GM11168 (cell line): Measurements from ENCODE around the gene BYSL.

Source experiments
- in situ Hi-C: fragments of 300-500 bp; cut with MboI; formaldehyde crosslinking; loops from one replicate; pipeline ENCODE4 v1.12.0; 2022; ENCODE audit warnings: low sequenced_read_pairs; ENCODE audit not compliant: unreplicated experiment

The BYSL gene

DNA sequence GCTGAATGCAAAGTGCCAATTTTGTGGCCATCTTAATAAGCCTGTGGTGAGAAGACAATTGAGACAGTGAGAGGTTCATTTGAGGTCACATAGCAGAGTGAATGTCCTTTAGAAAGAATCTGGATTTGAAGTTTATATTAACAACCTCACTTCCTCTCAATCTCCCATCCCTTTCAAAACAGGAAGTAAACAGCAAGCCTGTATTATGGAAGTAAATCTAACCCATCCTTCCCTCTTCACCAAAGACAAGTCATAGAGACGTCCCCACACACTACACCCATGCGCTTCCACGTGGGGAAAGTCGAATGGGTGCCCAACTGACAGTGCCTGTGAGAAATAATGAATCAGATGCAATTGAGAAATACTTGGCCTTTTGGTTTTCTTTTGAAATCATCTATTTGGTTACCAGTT is 49.1 kb downstream of the BYSL start:
- in situ Hi-C loops = no loop called here

DNA sequence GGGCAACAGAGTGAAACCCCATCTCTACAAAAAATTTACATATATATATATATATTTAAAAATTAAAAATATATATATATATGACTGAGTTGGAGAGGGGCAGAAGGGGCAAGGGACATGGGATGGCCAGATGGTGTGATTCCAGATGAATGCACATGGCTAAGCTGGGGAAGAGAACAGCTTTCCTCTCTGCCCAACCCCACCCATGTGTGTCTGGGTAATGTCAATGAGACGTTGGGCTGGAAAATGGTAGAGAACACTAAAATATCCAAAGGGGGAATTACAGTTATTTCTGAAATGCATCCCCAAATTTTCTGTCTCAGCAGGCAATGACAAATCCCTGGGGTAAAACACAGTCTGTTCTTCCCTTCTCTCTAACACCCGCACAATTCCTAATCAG is 51.5 kb downstream of the BYSL start:
- in situ Hi-C loops = no loop called here

DNA sequence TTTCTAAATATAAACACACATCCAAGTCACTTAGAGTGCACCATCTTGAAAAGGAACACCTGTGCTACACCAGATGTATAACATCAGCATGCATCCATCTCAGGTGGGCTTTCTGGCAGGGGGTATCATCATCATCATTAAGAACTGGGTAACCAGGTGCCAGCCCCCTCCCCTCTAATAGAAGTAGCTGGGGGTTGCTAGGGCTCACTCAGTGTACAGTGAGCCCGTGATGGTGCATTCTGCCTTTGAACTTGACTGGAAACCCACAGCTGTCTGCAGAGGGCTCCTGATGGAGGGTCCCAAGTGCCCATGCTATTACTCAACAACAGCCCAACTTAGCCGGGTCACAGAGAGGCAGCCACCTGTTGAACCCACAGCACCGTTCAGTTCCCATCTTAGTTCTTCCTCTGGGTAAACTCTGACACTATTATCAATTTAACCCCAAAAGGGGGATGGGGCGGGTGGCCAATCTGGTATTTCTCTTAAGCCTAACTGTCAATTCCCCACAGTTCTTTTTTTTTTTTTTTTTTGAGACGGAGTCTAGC is 53.1 kb downstream of the BYSL start:
- in situ Hi-C loops = no loop called here

DNA sequence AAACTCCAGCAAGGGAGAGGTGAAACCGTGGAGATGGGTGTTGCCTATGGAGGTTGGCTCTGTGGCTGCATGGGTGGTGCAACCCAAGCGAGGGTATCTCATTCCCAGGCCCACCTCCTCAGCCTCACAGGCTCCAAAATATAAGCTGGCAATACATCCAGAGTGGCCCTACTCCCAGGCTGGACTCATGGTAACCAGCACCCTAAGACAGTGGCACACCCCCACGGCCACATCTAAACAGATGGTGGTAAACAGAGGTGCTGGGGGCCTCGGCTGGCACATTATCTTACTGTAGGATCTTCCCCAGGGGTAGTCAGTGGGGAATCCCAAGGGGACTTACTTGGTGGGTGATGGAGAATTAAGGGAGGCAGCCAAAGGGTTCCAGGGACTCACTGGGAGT is 54.0 kb downstream of the BYSL start:
- in situ Hi-C loops = no loop called here

DNA sequence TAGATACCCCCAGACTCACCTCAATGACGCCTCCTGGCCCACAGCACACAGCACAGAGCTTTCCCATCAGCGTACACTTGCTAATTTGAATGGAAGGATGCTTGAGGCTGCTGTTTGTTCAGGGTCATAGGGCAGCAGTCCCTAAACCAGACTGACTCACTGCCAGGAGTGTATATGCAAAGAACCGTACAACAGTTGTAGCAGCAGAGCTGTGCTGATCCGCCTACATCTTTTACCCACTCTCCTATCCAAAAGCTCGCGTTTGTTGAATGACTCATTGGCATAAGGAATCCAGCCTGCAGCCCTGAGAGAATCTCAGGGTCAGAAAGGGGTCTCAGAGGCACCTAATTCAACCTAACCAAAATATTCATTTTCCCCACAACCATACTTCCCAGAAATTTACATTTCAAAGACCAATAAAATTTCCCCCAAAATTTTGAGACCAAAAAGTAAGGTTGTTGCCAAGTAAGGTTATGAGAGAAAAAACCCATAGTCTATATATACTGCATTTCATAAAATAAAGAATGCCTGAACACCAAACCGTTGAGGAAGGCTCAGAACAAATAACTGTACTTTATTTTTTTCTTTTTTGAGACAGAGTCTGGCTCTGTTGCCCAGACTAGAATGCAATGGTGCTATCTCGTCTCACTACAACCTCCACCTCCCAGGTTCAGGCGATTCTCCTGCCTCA is 55.6 kb downstream of the BYSL start:
- in situ Hi-C loops = no loop called here
